Measurements from ENCODE around the gene TERT.

TERT gene

DNA sequence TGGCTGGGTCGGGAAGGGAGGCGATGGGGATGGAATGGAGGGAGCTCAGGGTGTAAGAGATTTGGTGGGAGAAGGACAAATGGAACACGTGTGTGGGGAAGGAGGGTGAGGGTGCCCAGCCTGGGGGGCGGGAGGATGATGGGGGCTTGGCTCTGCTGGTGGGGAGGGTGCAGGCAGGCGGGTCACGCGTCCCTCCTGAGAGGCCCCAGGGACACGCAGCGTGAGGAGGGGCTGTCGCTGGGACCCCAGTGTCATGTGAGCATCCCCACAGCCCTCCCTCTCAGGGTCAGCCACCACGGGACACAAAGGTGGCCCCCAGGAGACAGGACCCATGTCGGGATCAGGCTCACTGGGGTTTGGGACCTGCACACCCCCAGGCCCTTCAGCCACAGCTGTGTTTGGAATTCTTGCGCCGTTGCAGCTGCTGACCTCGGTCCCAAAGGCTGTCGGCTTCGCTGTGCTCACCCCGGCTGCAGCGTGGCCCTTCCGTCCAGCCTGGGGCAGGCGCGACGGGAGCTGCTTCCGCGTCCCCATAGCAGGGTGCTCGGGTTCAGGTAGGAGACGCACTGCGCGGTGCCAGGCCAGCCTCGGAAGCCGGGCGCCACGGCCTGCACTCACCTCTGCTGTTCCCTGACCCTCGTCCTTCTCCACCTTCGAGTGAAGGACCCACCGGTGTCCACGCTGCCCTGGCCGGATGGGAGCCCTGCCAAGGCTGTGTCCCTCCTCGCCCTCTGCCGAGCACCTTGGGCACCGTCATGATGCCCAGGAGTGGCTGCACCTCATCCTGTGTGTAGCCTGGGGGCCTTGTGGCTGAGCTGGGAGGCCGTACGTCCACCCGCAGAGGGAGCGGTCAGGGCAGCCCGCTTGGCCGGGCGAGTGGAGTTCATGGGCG is 88.1 kb downstream of the TERT start:
- no peak for DNase-seq (ENCODE audit: low spot score)

DNA sequence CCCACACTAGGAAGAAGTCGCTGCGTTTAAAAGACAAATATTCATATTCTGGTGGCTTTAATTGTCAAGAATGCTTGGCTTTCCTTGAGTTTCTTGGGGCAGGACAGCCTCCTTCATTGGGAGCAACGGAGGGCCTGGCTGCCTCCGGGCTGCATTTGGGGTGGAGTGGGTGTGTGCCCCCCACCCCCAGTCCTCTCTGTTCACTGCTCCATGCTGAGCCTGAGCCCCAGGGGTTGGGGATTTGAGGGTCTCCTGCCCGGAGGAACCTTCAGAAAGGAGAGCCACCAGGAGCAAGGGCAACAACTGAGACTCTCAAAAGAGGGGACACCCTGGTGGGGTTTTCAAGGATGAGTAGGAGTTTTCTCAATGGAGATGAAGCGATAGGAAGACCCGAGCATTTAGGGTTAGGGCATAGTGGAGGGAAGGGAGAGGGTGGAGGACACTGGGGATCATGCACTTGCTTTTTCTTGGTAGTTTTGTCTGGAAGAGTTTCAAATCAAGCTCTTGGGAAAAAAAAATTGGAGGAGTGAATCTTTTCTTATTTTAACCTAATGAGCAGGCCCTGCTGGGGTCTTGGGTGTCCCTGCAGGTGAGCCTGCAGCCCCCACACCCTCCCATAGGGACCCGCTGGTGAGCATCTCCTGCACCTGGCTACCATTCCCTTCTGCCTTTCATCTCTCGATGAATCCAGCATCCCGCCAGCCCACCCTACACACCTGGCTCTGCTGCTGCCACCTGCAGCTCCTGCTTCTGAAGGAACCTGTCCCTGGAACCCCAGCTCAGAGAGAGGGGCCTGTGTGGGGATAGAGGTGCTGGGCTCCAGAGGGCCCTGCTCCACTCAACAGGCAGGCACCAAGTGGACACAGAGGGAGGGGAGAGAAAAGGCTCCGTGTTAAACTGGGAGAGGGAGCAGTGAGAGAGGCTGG is 89.3 kb downstream of the TERT start:
- no peak for DNase-seq (ENCODE audit: low spot score)

DNA sequence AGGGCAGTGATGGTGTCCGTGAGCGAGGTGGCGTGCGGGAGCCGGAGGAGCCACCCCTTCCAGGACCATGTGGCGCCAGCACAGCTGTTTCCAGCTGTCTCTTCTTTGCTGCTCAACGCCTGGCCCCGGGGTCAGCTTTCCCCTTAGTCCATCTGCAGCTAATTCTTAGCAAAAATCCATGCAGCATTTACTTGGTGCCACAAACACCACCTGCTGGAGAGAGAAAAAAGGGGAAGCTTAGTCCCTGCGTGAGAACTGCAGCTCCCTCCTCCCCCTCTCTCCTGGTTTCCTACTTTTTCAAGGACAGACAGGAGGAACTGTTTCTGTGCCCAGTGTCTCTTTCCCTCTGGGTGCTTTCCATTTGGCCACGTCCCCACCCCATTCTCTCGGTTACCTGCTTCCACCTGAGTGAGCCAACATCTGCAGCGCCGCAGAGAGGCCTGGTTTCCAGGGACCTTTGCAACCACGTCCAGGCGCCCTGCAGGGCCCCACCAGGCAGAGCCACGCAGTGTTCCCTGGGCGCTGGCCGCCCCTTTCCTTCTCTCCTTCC is 90.1 kb downstream of the TERT start:
- DNase-seq (ENCODE audit: low spot score), result no peak

DNA sequence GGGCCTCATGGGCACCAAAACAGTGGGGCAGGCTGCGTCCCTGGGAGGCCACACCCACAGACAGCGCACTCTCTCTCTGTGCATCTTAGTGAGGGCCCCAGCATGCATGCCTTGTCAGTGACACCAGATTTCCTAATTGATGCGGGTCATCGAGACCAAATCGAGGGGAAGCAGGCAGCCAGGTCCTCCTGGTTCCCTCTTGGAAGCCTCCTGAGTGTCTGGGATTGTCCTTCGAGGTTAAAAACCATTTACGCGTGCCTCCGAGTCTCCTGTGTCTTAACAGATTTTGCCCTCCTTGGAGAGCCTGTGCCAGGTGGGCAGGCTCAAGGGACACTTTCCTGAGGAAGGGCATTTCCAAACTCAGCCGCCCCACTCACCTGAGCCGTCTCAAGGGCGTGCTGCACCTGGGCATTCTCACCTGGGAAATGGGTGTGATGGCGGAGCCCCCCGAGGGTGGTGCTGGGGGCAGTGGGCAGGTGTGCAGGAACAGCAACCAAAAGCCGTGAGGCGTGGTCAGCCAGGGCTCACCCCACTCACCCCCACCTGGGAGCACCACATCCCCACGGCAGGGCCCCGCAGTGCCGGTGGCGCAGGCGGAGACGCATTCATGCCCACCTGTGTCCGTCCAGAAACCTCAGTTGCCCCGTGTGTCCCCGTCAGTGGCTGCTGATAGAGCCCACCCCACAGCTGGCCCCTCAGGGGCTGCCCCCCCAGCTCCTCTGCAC is 90.7 kb downstream of the TERT start:
- no peak for DNase-seq (ENCODE audit: low spot score)

DNA sequence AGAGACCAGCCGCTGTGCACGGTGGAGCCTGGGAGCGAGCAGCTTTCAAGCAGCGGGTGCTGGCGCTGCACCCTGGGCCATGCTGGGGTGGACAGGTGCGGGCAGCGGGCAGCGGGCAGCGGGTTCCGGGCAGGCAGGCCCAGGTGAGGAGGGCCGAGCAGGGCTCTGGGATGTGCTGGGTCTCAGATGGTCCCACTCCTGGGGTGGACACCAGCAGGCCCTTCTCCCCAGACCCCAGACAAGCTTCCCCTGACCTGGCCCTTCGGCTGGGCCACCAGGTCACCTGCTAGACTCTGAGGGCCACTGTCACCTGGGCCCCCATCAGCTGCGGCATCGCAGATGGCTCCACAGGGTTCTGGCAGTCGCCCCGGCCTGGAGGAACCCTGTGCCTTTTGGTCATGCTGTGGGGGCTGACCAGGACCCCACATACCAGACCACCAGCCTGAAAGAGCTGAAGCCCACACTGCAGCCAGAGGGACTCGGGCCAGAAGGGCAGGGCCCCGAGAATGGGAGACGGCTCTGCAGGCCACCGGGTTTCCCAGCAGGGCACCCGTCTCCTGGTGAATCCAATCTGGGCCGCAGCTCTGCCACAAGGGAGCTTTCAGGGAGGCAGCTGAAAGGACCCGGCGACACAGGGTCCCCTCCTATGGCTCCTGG is 91.4 kb downstream of the TERT start:
- DNase-seq (ENCODE audit: low spot score), result no peak
